Activated T-helper 17 cell treated with anti-CD3 and anti-CD28 coated beads, Interleukin-2, amount 50 U/mL, for 72 hours (primary cell): ENCODE measurements around the gene RGS11. TPM values are rescaled to one million over a fixed set of nuclear protein-coding genes. Genes with fewer than 3 reads are reported as not detected.

Experiments used
- ATAC-seq: fragments of 150-1000 bp; cut with Tn5 transposase; replicated peaks from 2 replicates; pipeline ENCODE4 v1.10.0; 2021; ENCODE audit warnings: mild to moderate bottlenecking, moderate library complexity
- H3K27ac Mint-ChIP-seq: one replicate; pipeline ENCODE4 v1.8.0; 2022; ENCODE audit warnings: mixed read lengths
- H3K27me3 Mint-ChIP-seq: one replicate; pipeline ENCODE4 v1.8.0; 2022; ENCODE audit warnings: mixed read lengths
- H3K36me3 Mint-ChIP-seq: one replicate; pipeline ENCODE4 v1.8.0; 2022; ENCODE audit warnings: low read depth, mild to moderate bottlenecking, mixed read lengths
- H3K4me1 Mint-ChIP-seq: one replicate; pipeline ENCODE4 v1.8.0; 2022; ENCODE audit warnings: mixed read lengths
- H3K4me3 Mint-ChIP-seq: one replicate; pipeline ENCODE4 v1.8.0; 2022; ENCODE audit warnings: mild to moderate bottlenecking, mixed read lengths
- H3K9me3 Mint-ChIP-seq: one replicate; pipeline ENCODE4 v1.8.0; 2022; ENCODE audit warnings: mixed read lengths
- total RNA-seq, 2 donors: library from RNA; stranded (reverse); gene quantifications; one replicate each; pipeline ENCODE4 v1.2.3, GENCODE V29; 2022

Gene RGS11
- total RNA-seq, 2 donors from 2014 or later: 0.11 TPM; not detected in 1

DNA sequence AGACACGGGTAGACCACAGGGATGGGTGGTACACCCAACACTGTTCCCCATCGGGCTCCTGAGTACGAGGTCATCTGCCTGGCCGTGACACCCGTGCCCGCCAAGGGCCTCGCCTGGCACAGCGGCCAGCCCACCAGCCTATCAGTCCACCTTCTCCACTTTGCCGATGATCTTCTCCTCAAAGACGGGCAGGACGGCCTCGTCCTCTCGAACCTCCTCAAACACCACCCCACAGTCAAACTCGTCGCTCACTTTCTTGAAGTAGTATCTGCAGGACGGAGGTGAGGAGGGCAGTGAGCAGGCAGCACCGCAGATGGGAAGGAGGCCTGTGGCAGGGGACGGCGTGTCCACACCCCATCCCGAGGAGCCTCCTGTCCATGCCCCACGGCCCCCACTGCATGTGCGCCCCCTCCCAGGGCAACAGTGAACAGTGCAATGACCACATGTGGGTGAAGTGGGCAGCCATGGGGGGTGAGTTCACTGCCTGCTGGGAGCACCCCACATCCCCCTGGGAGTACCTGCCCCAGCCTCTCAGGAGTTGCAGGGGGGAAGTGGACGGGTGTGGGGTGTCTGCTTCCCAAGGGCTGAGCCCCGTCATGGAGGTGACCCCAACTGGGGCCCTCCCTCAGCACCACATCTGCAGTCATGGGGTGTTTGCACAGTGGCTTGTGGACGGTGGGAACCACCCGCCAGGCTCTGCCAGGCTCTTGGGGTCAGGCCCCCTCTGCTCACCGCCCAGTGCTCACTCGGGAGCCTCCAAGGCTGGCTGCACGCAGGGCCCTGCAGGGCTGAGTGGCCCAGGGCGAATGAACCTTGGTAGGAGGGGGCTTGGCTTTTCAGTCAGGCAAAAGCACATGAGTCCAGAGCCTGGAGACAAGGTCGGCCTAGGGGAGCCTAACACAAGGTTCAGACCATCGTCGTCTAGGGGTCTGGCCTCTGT, 12.5 kb upstream of the RGS11 start:
- Mint-ChIP-seq H3K27me3 (no peaks in the 10 kb centered on the region), H3K4me1 (no peaks in the 10 kb centered on the region), H3K27ac (no peak overlapping the region), H3K36me3 (peaks cover 25% of the 10 kb centered on the region), H3K4me3 (no peak overlapping the region), H3K9me3 (no peaks in the 10 kb centered on the region)
- ATAC-seq: no peak

DNA sequence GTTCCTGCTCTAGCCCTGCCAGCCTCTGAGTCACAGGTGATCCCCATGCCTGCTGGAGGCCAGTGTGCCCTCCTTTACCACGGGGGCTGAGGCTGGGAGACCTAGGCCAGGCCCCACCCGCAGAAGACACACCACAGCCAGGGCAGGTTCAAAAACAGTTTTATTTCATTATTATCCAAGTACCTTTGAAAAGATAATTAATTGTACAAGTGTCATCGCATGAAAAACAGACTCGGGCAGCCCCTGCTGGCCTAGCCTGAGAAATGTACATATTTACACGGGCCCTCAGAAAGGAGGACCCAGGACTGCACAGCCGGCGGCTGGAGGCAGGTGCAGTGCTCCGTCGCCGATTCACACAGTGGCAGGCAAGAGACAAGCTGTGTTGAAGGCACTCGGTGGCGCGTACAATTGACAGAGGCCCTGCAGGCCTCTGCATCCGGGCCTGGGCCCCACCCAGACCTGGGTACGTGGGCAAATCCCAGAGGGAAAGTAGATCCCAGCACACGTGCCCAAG, 11.6 kb upstream of the RGS11 start:
- Mint-ChIP-seq H3K36me3 (peaks cover 19% of the 10 kb centered on the region), H3K4me1 (no peaks in the 10 kb centered on the region), H3K4me3 (no peak overlapping the region), H3K9me3 (no peaks in the 10 kb centered on the region), H3K27ac (no peak overlapping the region), H3K27me3 (no peaks in the 10 kb centered on the region)
- no peak for ATAC-seq

DNA sequence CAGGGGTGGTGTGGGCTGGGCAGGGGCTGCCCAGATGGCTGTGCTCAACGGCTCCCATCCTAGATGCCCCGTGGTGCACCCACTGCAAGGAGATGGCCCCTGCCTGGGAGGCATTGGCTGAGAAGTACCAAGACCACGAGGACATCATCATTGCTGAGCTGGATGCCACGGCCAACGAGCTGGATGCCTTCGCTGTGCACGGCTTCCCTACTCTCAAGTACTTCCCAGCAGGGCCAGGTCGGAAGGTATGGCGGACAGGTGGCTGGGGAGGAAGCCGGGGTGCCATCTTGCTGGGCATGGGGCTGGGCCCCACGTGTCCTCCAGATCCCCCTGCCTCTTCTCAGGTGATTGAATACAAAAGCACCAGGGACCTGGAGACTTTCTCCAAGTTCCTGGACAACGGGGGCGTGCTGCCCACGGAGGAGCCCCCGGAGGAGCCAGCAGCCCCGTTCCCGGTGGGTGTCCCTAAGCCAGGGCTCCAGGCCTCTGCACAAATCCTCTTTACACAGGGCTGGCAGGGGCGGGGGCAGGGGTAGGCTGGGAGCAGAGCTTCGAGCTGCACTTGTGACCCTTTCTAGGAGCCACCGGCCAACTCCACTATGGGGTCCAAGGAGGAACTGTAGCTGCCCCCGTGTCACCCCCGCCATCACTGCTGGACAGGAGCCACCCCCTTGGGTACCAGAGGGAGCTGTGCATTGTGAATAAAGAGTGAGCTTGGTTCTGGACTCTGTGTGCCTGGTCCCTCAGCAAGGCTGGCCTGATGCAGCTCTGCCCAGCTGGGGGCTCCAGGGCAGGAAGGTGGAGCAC, 10.9 kb upstream of the RGS11 start:
- no peaks in the 10 kb centered on the region for H3K27me3 Mint-ChIP-seq
- H3K27ac Mint-ChIP-seq: no peak overlapping the region
- no peaks in the 10 kb centered on the region for H3K4me1 Mint-ChIP-seq
- H3K4me3 Mint-ChIP-seq: no peak overlapping the region
- ATAC-seq: no peak
- H3K36me3 Mint-ChIP-seq: peaks cover 14% of the 10 kb centered on the region
- H3K9me3 Mint-ChIP-seq: no peaks in the 10 kb centered on the region

DNA sequence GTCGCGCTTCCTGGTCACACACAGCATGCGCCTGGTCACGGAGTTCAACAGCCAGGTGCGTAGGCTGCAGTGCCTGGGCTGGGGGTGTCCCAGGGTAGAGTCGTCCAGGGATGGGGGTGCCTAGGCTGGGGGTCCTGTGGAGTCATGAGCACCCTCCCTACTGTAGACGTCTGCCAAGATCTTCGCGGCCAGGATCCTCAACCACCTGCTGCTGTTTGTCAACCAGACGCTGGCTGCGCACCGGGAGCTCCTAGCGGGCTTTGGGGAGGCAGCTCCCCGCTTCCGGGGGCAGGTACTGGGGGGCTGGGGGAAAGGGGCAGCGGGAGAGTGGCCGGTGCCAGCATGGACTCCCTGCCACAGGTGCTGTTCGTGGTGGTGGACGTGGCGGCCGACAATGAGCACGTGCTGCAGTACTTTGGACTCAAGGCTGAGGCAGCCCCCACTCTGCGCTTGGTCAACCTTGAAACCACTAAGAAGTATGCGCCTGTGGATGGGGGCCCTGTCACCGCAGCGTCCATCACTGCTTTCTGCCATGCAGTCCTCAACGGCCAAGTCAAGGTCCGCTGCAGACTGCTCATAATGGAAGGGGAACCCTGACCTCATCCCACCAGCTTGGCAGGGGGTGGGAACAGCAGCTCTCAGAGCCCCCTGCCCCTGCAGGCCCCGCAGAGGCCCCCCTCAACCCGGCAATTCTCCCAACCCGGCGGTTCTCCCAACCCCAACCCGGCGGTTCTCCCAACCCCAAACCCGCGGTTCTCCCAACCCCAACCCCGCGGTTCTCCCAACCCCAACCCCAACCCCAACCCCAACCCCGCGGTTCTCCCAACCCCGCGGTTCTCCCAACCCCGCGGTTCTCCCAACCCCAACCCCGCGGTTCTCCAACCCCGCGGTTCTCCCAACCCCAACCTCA, 9.7 kb upstream of the RGS11 start:
- Mint-ChIP-seq H3K4me1 (no peaks in the 10 kb centered on the region), H3K4me3 (no peak overlapping the region), H3K9me3 (no peaks in the 10 kb centered on the region), H3K27ac (no peak overlapping the region), H3K27me3 (no peaks in the 10 kb centered on the region), H3K36me3 (peaks cover 12% of the 10 kb centered on the region)
- ATAC-seq: no peak

DNA sequence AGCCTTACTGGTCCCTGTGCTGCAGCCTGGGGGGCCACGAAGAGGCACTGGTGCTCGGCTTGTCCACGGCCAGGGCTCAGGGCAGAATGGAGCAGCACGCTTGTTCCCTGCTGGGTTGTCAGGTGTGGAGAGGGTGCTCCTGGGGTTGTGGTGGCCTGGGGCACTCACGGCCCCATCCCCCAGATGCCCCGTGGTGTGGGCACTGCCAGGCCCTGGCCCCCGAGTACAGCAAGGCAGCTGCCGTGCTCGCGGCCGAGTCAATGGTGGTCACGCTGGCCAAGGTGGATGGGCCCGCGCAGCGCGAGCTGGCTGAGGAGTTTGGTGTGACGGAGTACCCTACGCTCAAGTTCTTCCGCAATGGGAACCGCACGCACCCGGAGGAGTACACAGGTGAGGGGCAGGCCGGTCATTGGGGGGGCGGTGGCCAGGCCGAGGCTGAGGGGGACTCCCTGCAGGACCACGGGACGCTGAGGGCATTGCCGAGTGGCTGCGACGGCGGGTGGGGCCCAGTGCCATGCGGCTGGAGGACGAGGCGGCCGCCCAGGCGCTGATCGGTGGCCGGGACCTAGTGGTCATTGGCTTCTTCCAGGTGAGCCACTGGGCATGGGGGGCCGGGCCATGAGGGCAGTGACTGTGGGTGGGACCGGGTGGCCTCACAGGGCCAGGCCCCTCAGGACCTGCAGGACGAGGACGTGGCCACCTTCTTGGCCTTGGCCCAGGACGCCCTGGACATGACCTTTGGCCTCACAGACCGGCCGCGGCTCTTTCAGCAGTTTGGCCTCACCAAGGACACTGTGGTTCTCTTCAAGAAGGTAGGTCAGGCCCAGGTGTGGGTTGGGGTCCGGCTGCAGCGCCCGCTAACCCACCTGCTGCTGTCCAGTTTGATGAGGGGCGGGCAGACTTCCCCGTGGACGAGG, 8.7 kb upstream of the RGS11 start:
- Mint-ChIP-seq H3K9me3 (no peaks in the 10 kb centered on the region), H3K27me3 (no peaks in the 10 kb centered on the region), H3K4me1 (no peaks in the 10 kb centered on the region), H3K27ac (no peak overlapping the region), H3K36me3 (peaks cover 12% of the 10 kb centered on the region), H3K4me3 (no peak overlapping the region)
- ATAC-seq: no peak

DNA sequence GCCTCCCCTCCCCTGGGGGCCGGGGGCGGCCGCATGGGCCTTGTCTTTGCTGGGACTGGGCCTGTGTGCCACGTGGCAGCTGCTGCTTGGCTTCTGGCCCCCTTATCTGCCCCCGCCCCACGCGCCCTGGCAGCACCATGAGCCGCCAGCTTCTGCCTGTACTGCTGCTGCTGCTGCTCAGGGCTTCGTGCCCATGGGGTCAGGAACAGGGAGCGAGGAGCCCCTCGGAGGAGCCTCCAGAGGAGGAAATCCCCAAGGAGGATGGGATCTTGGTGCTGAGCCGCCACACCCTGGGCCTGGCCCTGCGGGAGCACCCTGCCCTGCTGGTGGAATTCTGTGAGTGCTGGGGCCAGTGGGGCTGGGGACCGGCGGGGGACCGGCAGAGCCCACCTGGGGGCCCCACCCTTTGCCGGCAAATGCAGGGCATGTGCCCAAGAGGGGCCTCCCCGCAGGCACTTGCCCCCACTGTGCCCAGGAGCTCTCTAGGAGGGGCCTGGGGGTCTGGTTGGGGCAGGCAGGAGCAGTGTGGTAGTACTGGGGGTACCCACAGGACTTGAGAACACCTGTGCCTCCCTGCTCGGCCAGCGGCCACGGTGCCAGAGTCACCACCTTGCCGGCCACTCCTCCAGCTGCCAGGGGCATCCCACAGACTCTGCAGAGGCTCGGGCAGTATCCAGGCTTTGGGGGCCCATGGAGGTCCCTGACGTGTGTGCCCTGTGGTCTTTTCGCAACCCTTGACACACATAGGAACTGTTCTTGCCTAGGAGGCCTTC, 7.5 kb upstream of the RGS11 start, which contains the start of gene PDIA2:
TSS of gene PDIA2 (plus strand) at position 132 of the 773 bp plus-strand sequence. CDS start at position 138, 6 bp downstream.
- Mint-ChIP-seq H3K4me3 (no peak within 1 kb of the TSS), H3K4me1 (no peaks in the 10 kb centered on the region), H3K9me3 (no peaks in the 10 kb centered on the region), H3K36me3 (peaks cover 6% of the 10 kb centered on the region), H3K27me3 (no peaks in the 10 kb centered on the region), H3K27ac (no peak within 1 kb of the TSS)
- no peak for ATAC-seq

DNA sequence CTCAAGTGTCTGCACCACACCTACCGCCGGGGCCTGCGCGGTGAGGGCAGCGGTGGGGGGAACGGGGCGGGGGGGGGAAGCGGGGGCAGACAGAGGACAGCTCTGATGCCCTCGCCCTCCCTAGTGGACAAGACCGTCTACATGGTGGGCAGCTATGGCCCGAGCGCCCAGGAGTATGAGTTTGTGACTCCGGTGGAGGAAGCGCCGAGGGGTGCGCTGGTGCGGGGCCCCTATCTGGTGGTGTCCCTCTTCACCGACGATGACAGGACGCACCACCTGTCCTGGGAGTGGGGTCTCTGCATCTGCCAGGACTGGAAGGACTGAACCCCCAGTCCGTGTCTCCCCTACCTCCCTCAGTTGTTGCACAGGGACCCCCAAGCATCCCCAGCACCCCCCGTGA, 6.7 kb upstream of the RGS11 start:
- ATAC-seq: no peak
- Mint-ChIP-seq H3K36me3 (no peaks in the 10 kb centered on the region), H3K27ac (no peak overlapping the region), H3K4me1 (no peaks in the 10 kb centered on the region), H3K4me3 (no peak overlapping the region), H3K9me3 (no peaks in the 10 kb centered on the region), H3K27me3 (no peaks in the 10 kb centered on the region)

DNA sequence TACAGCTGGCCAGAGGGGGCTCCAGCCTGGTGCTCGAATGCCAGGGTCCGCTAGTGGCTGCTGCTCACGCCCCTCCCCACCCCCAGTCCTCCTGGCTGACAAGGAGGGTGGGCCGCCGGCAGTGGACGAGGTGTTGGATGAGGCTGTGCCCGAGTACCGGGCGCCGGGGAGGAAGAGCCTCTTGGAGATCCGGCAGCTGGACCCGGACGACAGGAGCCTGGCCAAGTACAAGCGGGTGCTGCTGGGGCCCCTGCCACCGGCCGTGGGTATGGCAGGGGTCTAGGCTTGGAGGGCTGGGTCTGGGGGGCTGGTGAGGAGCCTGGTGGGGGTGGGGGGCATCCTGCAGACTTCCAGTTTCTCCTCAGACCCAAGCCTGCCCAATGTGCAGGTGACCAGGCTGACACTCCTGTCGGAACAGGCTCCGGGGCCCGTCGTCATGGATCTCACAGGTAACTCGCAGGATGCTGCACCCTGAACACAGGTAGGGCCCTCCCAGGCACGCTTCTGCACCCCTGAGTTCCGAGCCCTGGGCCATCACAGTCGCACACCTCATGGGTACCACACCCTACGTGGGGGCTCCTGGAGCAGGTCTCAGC, 6.0 kb upstream of the RGS11 start:
- no peaks in the 10 kb centered on the region for H3K4me1 Mint-ChIP-seq
- no peaks in the 10 kb centered on the region for H3K36me3 Mint-ChIP-seq
- H3K9me3 Mint-ChIP-seq: no peaks in the 10 kb centered on the region
- H3K27ac Mint-ChIP-seq: no peak overlapping the region
- H3K4me3 Mint-ChIP-seq: no peak overlapping the region
- H3K27me3 Mint-ChIP-seq: no peaks in the 10 kb centered on the region
- ATAC-seq: no peak

DNA sequence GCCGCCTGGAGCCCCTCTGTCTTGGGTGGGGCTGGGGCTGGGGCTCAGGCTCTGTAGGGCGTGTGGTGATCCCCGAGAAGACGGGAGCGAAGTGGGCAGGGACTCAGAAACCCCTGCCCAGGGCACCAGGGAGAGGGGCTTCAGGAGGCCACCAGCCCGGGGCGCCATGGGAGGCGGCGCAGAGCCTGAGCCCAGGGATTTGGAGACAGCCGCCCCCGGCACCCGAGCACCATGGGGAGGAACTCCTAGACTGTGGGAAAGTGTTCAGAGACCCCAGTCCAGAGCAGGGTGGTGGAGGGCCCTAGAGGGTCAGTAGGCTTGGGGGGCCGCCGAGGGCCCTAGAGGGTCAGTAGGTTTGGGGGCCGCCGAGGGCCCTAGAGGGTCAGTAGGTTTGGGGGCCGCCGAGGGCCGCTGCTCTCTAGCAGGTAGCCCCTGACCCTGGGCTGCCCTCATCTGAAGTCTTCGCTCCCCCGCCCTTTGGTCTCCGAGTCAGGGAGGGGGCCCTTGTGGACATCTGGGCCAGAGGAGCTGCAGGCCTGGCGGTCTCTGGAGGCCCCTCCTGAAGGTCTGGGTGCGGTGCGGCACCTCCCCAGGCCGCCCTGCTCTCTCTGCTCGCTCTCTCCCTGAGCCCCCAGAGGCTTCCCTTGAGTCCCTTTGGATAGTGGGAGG, 5.4 kb upstream of the RGS11 start:
- Mint-ChIP-seq H3K4me3 (no peak overlapping the region), H3K4me1 (no peaks in the 10 kb centered on the region), H3K36me3 (no peaks in the 10 kb centered on the region), H3K27me3 (peaks cover 3% of the 10 kb centered on the region), H3K27ac (no peak overlapping the region), H3K9me3 (no peaks in the 10 kb centered on the region)
- ATAC-seq: no peak

DNA sequence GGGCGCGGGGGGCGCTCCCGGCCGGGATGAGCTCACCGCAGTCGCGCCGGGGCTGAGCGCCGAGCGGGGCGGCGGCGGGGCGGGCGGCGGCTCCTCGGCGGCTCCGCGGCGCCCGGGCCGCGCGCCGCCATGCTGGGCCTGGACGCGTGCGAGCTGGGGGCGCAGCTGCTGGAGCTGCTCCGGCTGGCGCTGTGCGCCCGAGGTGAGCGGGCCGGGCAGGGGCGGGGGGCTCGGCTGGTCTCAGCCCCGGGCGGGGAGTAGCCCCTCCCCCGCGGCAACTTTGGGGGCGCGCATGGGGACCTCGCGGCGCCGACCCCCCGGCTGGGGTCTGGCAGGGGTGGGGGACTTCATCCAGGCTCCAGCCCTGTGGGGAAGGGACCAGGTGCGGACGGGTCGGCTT, 4.8 kb upstream of the RGS11 start, which contains the start of gene ARHGDIG:
TSS of gene ARHGDIG (plus strand) at position 40 of the 400 bp plus-strand sequence. CDS start at position 130, 90 bp downstream.
- no peak within 1 kb of the TSS for H3K4me3 Mint-ChIP-seq
- H3K36me3 Mint-ChIP-seq: no peaks in the 10 kb centered on the region
- no peaks in the 10 kb centered on the region for H3K9me3 Mint-ChIP-seq
- no peak within 1 kb of the TSS for H3K27ac Mint-ChIP-seq
- ATAC-seq: no peak
- H3K4me1 Mint-ChIP-seq: no peaks in the 10 kb centered on the region
- H3K27me3 Mint-ChIP-seq: peaks cover 3% of the 10 kb centered on the region

DNA sequence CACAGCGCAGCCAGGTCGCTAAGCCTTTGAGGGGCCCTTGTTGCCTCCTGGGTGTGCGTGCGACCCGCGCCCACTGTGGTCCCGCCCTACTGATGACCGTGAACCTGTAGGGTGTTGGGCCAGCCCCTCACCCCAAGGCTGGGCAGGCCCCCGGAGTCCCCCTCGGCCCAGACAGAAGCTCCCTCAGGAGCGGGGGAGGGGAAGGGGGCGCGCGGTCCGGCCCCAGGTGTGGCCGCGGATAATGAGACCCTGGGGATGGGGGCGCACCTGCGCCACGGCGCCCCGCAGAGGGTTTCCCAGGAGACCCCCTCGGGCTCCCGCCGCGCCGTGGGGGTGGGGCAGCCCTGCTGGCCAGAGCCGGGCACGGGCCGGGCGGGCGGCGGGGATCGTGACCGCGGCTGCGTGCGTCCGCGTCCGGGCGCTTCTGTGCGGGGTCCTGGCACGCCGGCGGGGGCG, 4.3 kb upstream of the RGS11 start:
- Mint-ChIP-seq H3K9me3 (no peaks in the 10 kb centered on the region), H3K4me3 (no peak overlapping the region), H3K4me1 (no peaks in the 10 kb centered on the region), H3K36me3 (no peaks in the 10 kb centered on the region), H3K27me3 (peaks cover 3% of the 10 kb centered on the region), H3K27ac (no peak overlapping the region)
- no peak for ATAC-seq

DNA sequence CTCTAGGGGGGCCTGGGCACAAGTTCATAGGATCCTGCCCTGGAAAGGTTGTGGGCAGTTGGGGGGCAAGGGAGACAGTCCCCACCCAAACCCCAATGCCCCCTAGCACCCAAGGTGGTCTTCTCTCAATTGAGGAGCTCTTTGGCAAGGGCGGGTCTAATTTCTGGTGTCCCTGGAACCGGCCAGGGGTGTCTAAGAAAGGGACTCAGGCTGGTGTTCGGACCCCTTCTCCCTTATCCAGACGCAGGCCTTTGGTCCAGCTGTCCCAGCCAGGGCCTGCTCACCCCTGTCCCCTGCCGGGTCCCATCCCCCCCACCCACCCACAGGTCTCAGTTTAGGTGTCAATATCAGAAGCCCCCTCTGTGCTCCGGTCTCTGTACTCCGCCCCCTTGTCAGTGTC, 3.8 kb upstream of the RGS11 start:
- H3K4me3 Mint-ChIP-seq: no peak overlapping the region
- H3K9me3 Mint-ChIP-seq: no peaks in the 10 kb centered on the region
- ATAC-seq: no peak
- H3K36me3 Mint-ChIP-seq: no peaks in the 10 kb centered on the region
- H3K4me1 Mint-ChIP-seq: no peaks in the 10 kb centered on the region
- peaks cover 3% of the 10 kb centered on the region for H3K27me3 Mint-ChIP-seq
- no peak overlapping the region for H3K27ac Mint-ChIP-seq
